Measurements from ENCODE around the gene PDE6A. TPM values are rescaled to one million over a fixed set of nuclear protein-coding genes. Genes with fewer than 3 reads are reported as not detected.

The PDE6A gene
- total RNA-seq, 1 donor from 2014 or later = 0.05 TPM

GRCh38 chr5:149849966-149850910 is 94.4 kb downstream of the PDE6A start:
- intact Hi-C loops (cut with micrococcal nuclease) = no loop called here
- no peak for ATAC-seq
- no peak for DNase-seq

- intact Hi-C loops (cut with micrococcal nuclease) = no loop called here
- ATAC-seq = no peak
- no peak for DNase-seq
These were observed 95.2 kb downstream of the PDE6A start for GRCh38 chr5:149849280-149849965.

- intact Hi-C loops (cut with micrococcal nuclease) = no loop called here
- ATAC-seq (no peak), DNase-seq (no peak)
These were observed 97.0 kb downstream of the PDE6A start for GRCh38 chr5:149847611-149848010.

GRCh38 chr5:149846021-149846420 is 98.6 kb downstream of the PDE6A start:
- intact Hi-C loops (cut with micrococcal nuclease) = no loop called here
- ATAC-seq = no peak
- DNase-seq = no peak

- no peak for ATAC-seq
- intact Hi-C loops (cut with micrococcal nuclease) = no loop called here
- no peak for DNase-seq
These were observed 99.0 kb downstream of the PDE6A start for GRCh38 chr5:149845601-149846000.

- intact Hi-C loops (cut with micrococcal nuclease) = no loop called here
- no peak for DNase-seq
- peak; percentile 63 for ATAC-seq
These were observed 102.5 kb downstream of the PDE6A start for GRCh38 chr5:149841851-149842793.

GRCh38 chr5:149840226-149840825 is 104.3 kb downstream of the PDE6A start:
- intact Hi-C loops (cut with micrococcal nuclease) = no loop called here
- no peak for DNase-seq
- ATAC-seq = peak; percentile 6

GRCh38 chr5:149839761-149840160 is 104.8 kb downstream of the PDE6A start:
- intact Hi-C loops (cut with micrococcal nuclease) = loop anchor here (10.0 kb wide), 1 partner anchor 145 kb away; no protein-coding TSS in a partner anchor
- peak; percentile 15 for ATAC-seq
- no peak for DNase-seq

- no peak for DNase-seq
- no peak for ATAC-seq
- intact Hi-C loops (cut with micrococcal nuclease) = loop anchor here (10.0 kb wide), 1 partner anchor 146 kb away; no protein-coding TSS in a partner anchor
These were observed 105.5 kb downstream of the PDE6A start for GRCh38 chr5:149838881-149839739.

GRCh38 chr5:149837680-149838269 is 106.8 kb downstream of the PDE6A start:
- ATAC-seq = peak; percentile 35
- intact Hi-C loops (cut with micrococcal nuclease) = loop anchor here (10.0 kb wide), 1 partner anchor 147 kb away; no protein-coding TSS in a partner anchor
- peak; percentile 63 for DNase-seq

GRCh38 chr5:149836451-149837139 is 108.0 kb downstream of the PDE6A start:
- ATAC-seq (no peak), DNase-seq (no peak)
- intact Hi-C loops (cut with micrococcal nuclease) = loop anchor here (10.0 kb wide), 1 partner anchor 148 kb away; no protein-coding TSS in a partner anchor

GRCh38 chr5:149834246-149834855 is 110.2 kb downstream of the PDE6A start:
- DNase-seq (no peak), ATAC-seq (peak; percentile 36)
- intact Hi-C loops (cut with micrococcal nuclease) = loop anchor here (10.0 kb wide), 1 partner anchor 150 kb away; no protein-coding TSS in a partner anchor

GRCh38 chr5:149833116-149833827 is 111.3 kb downstream of the PDE6A start:
- ATAC-seq = no peak
- intact Hi-C loops (cut with micrococcal nuclease) = loop anchor here (10.0 kb wide), 1 partner anchor 152 kb away; no protein-coding TSS in a partner anchor
- no peak for DNase-seq

GRCh38 chr5:149832636-149833035 is 112.0 kb downstream of the PDE6A start:
- no peak for DNase-seq
- ATAC-seq = no peak
- intact Hi-C loops (cut with micrococcal nuclease) = loop anchor here (10.0 kb wide), 1 partner anchor 152 kb away; no protein-coding TSS in a partner anchor

- intact Hi-C loops (cut with micrococcal nuclease) = loop anchor here (10.0 kb wide), 1 partner anchor 153 kb away; no protein-coding TSS in a partner anchor
- ATAC-seq = no peak
- DNase-seq = no peak
These were observed 113.1 kb downstream of the PDE6A start for GRCh38 chr5:149831492-149831891.

Measured in left ventricle myocardium superior (tissue), 1 donor.